ENCODE data around the gene OR5F1.

Gene OR5F1

DNA sequence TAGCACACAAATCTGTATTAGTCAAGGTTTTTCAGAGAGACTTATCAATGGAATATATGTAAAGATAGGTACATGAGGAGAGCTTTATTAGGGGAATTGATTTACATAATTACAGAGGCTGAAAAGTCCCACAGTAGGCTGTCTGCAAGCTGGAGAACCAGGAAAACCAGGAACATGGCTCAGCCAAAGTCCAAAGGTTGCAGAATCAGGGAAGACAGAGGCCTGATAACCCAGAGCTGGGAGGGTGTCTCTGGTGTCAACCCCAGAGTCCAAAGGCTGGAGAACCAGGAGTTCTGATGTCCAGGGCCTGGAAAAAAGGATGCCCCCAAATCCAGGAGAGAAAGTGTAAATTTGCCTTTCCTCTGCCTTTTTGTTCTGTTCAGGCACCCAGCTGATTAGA is 16.3 kb upstream of the OR5F1 start:
- TF ChIP-seq EZH2 (IDR thresholded peaks at IDR 0.05; ENCODE audit: borderline replicate concordance, low read length) = no peak
- TF ChIP-seq, protein P1, sequence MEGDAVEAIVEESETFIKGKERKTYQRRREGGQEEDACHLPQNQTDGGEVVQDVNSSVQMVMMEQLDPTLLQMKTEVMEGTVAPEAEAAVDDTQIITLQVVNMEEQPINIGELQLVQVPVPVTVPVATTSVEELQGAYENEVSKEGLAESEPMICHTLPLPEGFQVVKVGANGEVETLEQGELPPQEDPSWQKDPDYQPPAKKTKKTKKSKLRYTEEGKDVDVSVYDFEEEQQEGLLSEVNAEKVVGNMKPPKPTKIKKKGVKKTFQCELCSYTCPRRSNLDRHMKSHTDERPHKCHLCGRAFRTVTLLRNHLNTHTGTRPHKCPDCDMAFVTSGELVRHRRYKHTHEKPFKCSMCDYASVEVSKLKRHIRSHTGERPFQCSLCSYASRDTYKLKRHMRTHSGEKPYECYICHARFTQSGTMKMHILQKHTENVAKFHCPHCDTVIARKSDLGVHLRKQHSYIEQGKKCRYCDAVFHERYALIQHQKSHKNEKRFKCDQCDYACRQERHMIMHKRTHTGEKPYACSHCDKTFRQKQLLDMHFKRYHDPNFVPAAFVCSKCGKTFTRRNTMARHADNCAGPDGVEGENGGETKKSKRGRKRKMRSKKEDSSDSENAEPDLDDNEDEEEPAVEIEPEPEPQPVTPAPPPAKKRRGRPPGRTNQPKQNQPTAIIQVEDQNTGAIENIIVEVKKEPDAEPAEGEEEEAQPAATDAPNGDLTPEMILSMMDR (IDR thresholded peaks at IDR 0.05; ENCODE audit: low read length) = no peak
- Histone ChIP-seq H4K20me1 (ENCODE audit: insufficient read depth, low read length) (no peaks in the 10 kb centered on the region), H2AFZ (ENCODE audit: low read length) (no peak overlapping the region), H3K36me3 (ENCODE audit: insufficient read depth, low read length) (no peaks in the 10 kb centered on the region), H3K9me2 (ENCODE audit: low read depth, low read length) (no peaks in the 10 kb centered on the region), H3K9ac (ENCODE audit: low read length) (no peak overlapping the region), H3K9me3 (ENCODE audit: low read length) (no peaks in the 10 kb centered on the region), H3K27ac (ENCODE audit: low read depth, low read length, poor library complexity, severe bottlenecking) (no peak overlapping the region), H3K4me1 (ENCODE audit: insufficient read depth, low read length, severe bottlenecking) (no peaks in the 10 kb centered on the region), H3K27me3 (ENCODE audit: insufficient read depth, low read length) (no peaks in the 10 kb centered on the region), H3K4me2 (ENCODE audit: low read length) (no peak overlapping the region), H3K4me3 (ENCODE audit: low read depth, low read length, poor library complexity, severe bottlenecking) (no peak overlapping the region), H3F3A (ENCODE audit: insufficient read depth, low read length) (no peaks in the 10 kb centered on the region), H3K79me2 (ENCODE audit: insufficient read depth, low read length) (no peaks in the 10 kb centered on the region)

DNA sequence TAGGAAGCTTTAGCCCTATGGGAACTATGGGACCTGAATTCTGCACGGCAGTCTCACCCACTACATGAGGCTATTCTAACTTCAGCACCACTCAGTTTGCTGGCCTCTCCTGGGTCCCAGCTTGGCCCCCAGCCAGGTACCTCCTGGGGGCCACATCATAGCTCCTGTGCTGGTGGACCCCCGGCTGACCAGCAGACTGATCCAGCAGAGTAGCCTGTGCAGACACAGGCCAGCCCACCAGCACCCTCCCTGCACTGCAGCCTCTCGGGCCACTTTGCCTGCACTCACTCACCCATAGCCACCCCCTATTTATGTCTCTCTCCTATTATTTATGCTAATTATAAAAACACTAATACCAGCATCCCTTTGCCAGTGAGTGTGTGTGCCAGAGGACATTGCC is 23.5 kb downstream of the OR5F1 start:
- Histone ChIP-seq H3K9ac (ENCODE audit: low read length) (no peak overlapping the region), H3K9me2 (ENCODE audit: low read depth, low read length) (no peaks in the 10 kb centered on the region), H3K4me2 (ENCODE audit: low read length) (no peak overlapping the region), H3K27me3 (ENCODE audit: insufficient read depth, low read length) (no peaks in the 10 kb centered on the region), H3K4me1 (ENCODE audit: insufficient read depth, low read length, severe bottlenecking) (no peaks in the 10 kb centered on the region), H3K36me3 (ENCODE audit: insufficient read depth, low read length) (no peaks in the 10 kb centered on the region), H2AFZ (ENCODE audit: low read length) (no peak overlapping the region), H3K79me2 (ENCODE audit: insufficient read depth, low read length) (0 out of 2 replicates have a peak, but pooled peaks cover 3% of the 10 kb centered on the region), H3F3A (ENCODE audit: insufficient read depth, low read length) (no peaks in the 10 kb centered on the region), H3K9me3 (ENCODE audit: low read length) (no peaks in the 10 kb centered on the region), H3K4me3 (ENCODE audit: low read depth, low read length, poor library complexity, severe bottlenecking) (no peak overlapping the region), H3K27ac (ENCODE audit: low read depth, low read length, poor library complexity, severe bottlenecking) (no peak overlapping the region), H4K20me1 (ENCODE audit: insufficient read depth, low read length) (no peaks in the 10 kb centered on the region)
- TF ChIP-seq EZH2 (IDR thresholded peaks at IDR 0.05; ENCODE audit: borderline replicate concordance, low read length) = no peak
- TF ChIP-seq, protein P1 (IDR thresholded peaks at IDR 0.05; ENCODE audit: low read length) = no peak

DNA sequence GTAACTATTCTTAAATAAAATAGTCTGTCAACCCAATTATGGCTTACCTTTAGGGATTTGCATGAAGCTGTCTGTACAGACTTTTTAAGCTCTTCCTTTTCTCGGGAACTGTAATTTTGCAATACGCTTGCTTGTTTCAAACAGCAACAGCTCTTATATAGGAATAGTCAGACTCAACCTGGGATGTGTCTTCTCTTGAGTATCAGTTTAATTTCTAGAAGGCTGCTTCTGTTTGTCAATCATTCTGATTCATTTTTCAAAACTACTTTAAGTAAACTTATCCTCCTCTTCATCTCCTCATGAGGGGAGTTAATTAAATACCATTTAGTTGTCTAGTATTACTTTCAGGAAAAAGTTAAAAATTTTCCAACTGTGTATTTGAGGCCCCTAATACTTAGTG is 24.6 kb downstream of the OR5F1 start, which contains the start of gene OR10AG1:
Gene OR10AG1 (minus strand): TSS at position 101 of the 400 bp plus-strand sequence. CDS start 38 bp downstream, at position 63.
- Histone ChIP-seq H3K4me2 (ENCODE audit: low read length) (no peak within 1 kb of the TSS), H3K9me2 (ENCODE audit: low read depth, low read length) (no peaks in the 10 kb centered on the region)
- no peak for TF ChIP-seq EZH2 (IDR thresholded peaks at IDR 0.05; ENCODE audit: borderline replicate concordance, low read length)
- TF ChIP-seq, protein P1 (IDR thresholded peaks at IDR 0.05; ENCODE audit: low read length) = no peak

More for the DNA sequence above, 24.6 kb downstream of the OR5F1 start, which contains the start of gene OR10AG1:
- Histone ChIP-seq H3K9me3 (ENCODE audit: low read length) (no peaks in the 10 kb centered on the region), H3K27ac (ENCODE audit: low read depth, low read length, poor library complexity, severe bottlenecking) (no peak within 1 kb of the TSS), H3K79me2 (ENCODE audit: insufficient read depth, low read length) (0 out of 2 replicates have a peak, but pooled peaks cover 3% of the 10 kb centered on the region), H2AFZ (ENCODE audit: low read length) (no peak within 1 kb of the TSS), H3K4me3 (ENCODE audit: low read depth, low read length, poor library complexity, severe bottlenecking) (no peak within 1 kb of the TSS), H3K27me3 (ENCODE audit: insufficient read depth, low read length) (no peaks in the 10 kb centered on the region), H3K9ac (ENCODE audit: low read length) (no peak within 1 kb of the TSS), H3F3A (ENCODE audit: insufficient read depth, low read length) (no peaks in the 10 kb centered on the region), H3K36me3 (ENCODE audit: insufficient read depth, low read length) (no peaks in the 10 kb centered on the region), H3K4me1 (ENCODE audit: insufficient read depth, low read length, severe bottlenecking) (no peaks in the 10 kb centered on the region), H4K20me1 (ENCODE audit: insufficient read depth, low read length) (no peaks in the 10 kb centered on the region)
